Activated naive CD4-positive, alpha-beta T cell treated with anti-CD3 and anti-CD28 coated beads, Interleukin-2, amount 10 ng/mL, durations not matched to agents 7 days and 5 days (primary cell): ENCODE measurements around the gene ALS2CL.

Source experiments
- CTCF ChIA-PET: fragments of 350-600 bp; sonication (Branson Sonifier 250); formaldehyde crosslinking; loops from one replicate; lab custom pipeline; 2021; ENCODE audit warnings: antibody characterized with exemption; lab: Charles Lee
- DNase-seq: peaks from one replicate; pipeline ENCODE4 v3.0.0-alpha.2; 2020
- H3K27ac Mint-ChIP-seq: one replicate; pipeline ENCODE4 v1.8.0; 2021; ENCODE audit warnings: mild to moderate bottlenecking, moderate library complexity, mixed read lengths
- H3K27me3 Mint-ChIP-seq: one replicate; pipeline ENCODE4 v1.8.0; 2021; ENCODE audit warnings: mild to moderate bottlenecking, mixed read lengths
- H3K36me3 Mint-ChIP-seq: one replicate; pipeline ENCODE4 v1.8.0; 2021; ENCODE audit warnings: mixed read lengths
- H3K4me1 Mint-ChIP-seq: one replicate; pipeline ENCODE4 v1.8.0; 2021; ENCODE audit warnings: mixed read lengths
- H3K4me3 Mint-ChIP-seq: one replicate; pipeline ENCODE4 v1.8.0; 2021; ENCODE audit warnings: mild to moderate bottlenecking, moderate library complexity, mixed read lengths
- H3K9me3 Mint-ChIP-seq: one replicate; pipeline ENCODE4 v1.8.0; 2021; ENCODE audit warnings: mixed read lengths

Gene ALS2CL

DNA sequence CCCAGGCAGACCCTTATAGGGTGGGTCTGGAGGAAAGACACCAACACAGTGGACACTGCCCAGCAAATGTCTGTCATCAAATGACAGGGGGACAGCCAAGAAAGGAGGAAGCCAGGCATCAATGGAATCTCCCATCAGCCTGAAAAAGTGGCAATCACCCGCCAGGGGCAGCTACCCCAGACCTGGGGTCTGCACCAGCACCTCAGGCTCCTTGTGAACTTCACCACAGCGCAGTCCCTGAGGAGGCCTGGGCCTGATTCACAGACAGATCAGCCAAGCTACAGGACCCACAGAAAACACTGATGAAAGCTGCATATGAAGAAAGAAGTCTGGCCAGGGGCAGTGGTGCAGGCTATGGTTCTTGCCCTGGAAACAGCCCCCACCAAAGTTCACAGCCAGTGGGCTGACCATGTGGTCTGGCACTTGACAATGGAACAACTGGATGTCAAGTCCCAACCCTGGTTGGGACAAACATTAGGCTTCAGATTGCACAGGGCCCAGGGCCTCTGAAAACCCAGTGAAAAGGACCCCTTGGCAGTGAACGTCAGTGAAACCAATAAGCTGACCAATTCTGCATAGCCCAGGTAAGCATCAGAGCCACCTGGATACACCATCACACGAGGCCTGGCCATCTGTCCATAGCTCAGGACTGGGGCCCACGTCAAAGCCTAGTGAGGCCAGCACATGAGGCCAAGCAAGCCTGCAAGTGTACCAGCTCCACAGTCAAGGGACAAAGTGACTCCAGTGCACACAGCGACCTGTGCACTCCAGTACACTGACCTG lies 29.1 kb downstream of the ALS2CL start:
- CTCF ChIA-PET, result interaction anchor here (0.8 to 1.4 kb wide), 5 partner anchors 9 to 175 kb away, joined by 3 to 5 read pairs (median 3); no protein-coding TSS in a partner anchor
- H3K9me3 Mint-ChIP-seq, result no peaks in the 10 kb centered on the region
- H3K36me3 Mint-ChIP-seq, result no peaks in the 10 kb centered on the region
- H3K27ac Mint-ChIP-seq, result no peak overlapping the region
- peaks cover 32% of the 10 kb centered on the region for H3K27me3 Mint-ChIP-seq
- DNase-seq, result no peak
- H3K4me1 Mint-ChIP-seq, result no peaks in the 10 kb centered on the region
- no peak overlapping the region for H3K4me3 Mint-ChIP-seq

- CTCF ChIA-PET, result interaction anchor here (0.8 to 1.4 kb wide), 4 partner anchors 19 to 174 kb away, joined by 3 to 5 read pairs (median 4); no protein-coding TSS in a partner anchor
- H3K4me1 Mint-ChIP-seq, result no peaks in the 10 kb centered on the region
- H3K36me3 Mint-ChIP-seq, result no peaks in the 10 kb centered on the region
- no peak overlapping the region for H3K27ac Mint-ChIP-seq
- H3K4me3 Mint-ChIP-seq, result no peak overlapping the region
- H3K9me3 Mint-ChIP-seq, result no peaks in the 10 kb centered on the region
- DNase-seq, result peak; percentile 45
- H3K27me3 Mint-ChIP-seq, result peaks cover 32% of the 10 kb centered on the region
Measured at GRCh38 chr3:46663591-46664135, 29.8 kb downstream of the ALS2CL start.

DNA sequence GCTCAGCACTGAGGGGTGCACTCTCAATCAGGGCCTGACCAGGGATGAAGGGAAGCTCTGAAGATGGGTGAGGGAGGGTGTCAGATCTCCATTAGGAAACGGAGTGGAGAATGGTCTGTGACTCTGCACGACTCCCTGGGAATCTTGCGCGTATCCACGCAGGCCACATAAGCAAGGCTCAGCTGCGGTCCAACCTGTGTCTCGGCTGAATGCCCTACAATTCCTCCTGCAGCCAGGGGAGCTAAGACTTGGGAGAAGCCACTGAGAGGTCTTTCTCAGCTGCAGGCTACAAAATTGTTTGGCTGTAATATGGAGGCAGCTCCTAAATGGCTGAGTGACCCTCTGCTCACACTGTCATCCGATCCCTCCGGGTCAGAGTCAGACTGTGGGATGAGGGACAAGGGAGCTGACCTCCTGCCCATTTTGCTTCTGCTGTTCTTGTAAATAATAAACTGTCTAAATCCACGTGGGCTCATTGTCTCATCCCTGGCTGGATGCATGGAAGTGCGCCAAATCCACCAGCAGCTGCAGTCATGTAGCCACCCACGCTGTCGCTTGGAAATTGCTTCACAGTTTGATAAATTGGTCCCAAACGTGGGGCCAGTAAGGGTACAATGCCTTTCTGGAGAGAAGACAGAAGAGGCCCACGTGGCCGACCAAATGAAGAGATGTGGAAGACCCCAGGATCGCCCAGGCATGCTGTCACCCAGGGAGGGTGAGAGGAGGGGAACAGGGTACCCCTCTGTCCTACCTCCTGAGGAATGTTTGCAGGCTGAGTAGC lies 30.5 kb downstream of the ALS2CL start:
- no peaks in the 10 kb centered on the region for H3K36me3 Mint-ChIP-seq
- peaks cover 37% of the 10 kb centered on the region for H3K27me3 Mint-ChIP-seq
- H3K27ac Mint-ChIP-seq, result no peak overlapping the region
- no peak overlapping the region for H3K4me3 Mint-ChIP-seq
- CTCF ChIA-PET, result no interaction called here
- no peaks in the 10 kb centered on the region for H3K9me3 Mint-ChIP-seq
- no peaks in the 10 kb centered on the region for H3K4me1 Mint-ChIP-seq
- DNase-seq, result no peak

GRCh38 chr3:46661776-46662766 lies 31.4 kb downstream of the ALS2CL start:
- CTCF ChIA-PET, result no interaction called here
- H3K4me1 Mint-ChIP-seq, result no peaks in the 10 kb centered on the region
- H3K27me3 Mint-ChIP-seq, result peaks cover 42% of the 10 kb centered on the region
- H3K9me3 Mint-ChIP-seq, result no peaks in the 10 kb centered on the region
- no peak for DNase-seq
- no peak overlapping the region for H3K27ac Mint-ChIP-seq
- H3K36me3 Mint-ChIP-seq, result no peaks in the 10 kb centered on the region
- no peak overlapping the region for H3K4me3 Mint-ChIP-seq

- Mint-ChIP-seq H3K36me3 (no peaks in the 10 kb centered on the region), H3K27ac (peak overlapping the region; percentile 12), H3K27me3 (peaks cover 42% of the 10 kb centered on the region), H3K4me3 (no peak overlapping the region), H3K9me3 (no peaks in the 10 kb centered on the region), H3K4me1 (no peaks in the 10 kb centered on the region)
- CTCF ChIA-PET, result interaction anchor here (0.9 to 1.2 kb wide), 2 partner anchors 28 to 172 kb away, joined by 3 read pairs; no protein-coding TSS in a partner anchor
- no peak for DNase-seq
Measured at GRCh38 chr3:46660543-46661523, 32.6 kb downstream of the ALS2CL start.

GRCh38 chr3:46660003-46660402 lies 33.5 kb downstream of the ALS2CL start:
- H3K4me1 Mint-ChIP-seq, result no peaks in the 10 kb centered on the region
- CTCF ChIA-PET, result no interaction called here

DNA sequence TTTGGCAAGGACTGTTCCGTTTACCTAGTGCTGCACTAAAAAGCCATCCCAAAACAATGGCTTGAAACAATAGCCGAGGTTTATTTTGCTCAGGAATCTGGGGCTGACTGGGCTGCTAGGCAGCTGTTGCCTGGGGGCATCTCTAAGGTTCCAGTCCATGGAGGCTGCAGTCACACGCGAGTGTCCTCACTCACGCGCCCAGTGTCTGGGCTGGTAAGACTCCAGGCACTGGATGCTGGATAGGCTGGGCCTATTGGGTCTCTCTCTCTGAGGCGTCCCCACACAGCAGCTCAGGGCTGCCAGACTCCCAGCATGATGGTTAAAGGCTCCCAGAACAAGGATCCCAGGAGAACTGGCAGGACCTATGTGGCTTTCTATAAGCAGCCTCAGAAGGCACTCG lies 34.2 kb downstream of the ALS2CL start:
- H3K36me3 Mint-ChIP-seq, result no peaks in the 10 kb centered on the region
- H3K27ac Mint-ChIP-seq, result no peak overlapping the region
- CTCF ChIA-PET, result no interaction called here
- no peaks in the 10 kb centered on the region for H3K4me1 Mint-ChIP-seq
- H3K27me3 Mint-ChIP-seq, result peaks cover 50% of the 10 kb centered on the region
- H3K9me3 Mint-ChIP-seq, result no peaks in the 10 kb centered on the region
- DNase-seq, result no peak
- H3K4me3 Mint-ChIP-seq, result no peak overlapping the region

More at GRCh38 chr3:46660003-46660402, 33.5 kb downstream of the ALS2CL start:
- Mint-ChIP-seq H3K4me3 (no peak overlapping the region), H3K36me3 (no peaks in the 10 kb centered on the region), H3K27ac (no peak overlapping the region), H3K27me3 (peaks cover 50% of the 10 kb centered on the region), H3K9me3 (no peaks in the 10 kb centered on the region)
- no peak for DNase-seq

DNA sequence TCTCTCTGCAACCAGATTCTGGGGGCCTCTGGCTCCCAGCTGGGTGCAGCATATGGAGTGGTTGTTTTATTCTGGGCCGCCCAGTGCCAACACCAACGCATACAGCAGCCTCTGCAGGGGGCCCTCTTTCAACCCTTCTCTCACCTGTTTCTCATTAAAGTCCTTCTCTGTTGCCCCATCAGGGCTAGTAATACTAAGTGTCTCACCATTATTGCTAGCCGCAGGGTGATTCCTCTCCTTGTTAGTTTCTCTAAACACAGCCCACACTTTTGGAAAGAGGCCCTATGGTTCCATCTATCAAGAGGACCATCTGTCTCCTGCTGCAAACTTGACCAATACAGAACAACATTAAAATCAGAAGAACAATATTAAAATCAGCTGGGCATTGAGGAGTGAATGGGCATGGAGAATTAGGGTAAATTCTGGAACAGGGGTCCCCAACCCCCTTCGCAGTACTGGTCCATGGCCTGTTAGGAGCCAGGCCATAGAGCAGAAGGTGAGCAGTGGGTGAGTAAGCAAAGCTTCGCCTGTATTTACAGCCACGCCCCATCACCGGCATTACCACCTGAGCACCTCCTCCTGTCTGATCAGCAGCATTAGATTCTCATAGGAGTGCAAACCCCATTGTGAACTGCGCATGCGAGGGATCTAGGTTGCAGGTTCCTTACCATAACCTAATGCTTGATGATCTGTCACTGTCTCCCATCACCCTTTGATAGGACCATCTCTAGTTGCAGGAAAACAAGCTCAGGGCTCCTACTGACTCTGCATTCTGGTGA lies 36.5 kb downstream of the ALS2CL start:
- CTCF ChIA-PET, result no interaction called here
- no peaks in the 10 kb centered on the region for H3K36me3 Mint-ChIP-seq

DNA sequence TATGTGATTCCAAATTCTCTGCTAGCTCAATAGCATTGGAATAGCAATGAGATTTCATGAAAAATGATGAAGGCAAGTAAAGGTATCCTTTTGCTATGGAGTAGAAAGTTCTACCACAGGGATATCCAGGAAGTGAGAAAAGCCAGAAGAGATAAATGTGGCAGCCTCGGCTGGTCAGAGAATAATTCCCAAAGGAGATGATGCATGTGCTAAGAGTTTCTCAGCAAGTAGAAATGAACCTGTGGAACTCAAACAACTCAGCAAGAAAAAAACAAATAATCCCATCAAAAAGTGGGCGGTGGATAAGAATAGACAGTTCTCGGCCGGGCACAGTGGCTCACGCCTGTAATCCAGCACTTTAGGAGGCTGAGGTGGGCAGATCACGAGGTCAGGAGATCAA lies 38.2 kb downstream of the ALS2CL start:
- Mint-ChIP-seq H3K27ac (no peak overlapping the region), H3K36me3 (no peaks in the 10 kb centered on the region), H3K9me3 (peaks cover 12% of the 10 kb centered on the region), H3K27me3 (peaks cover 43% of the 10 kb centered on the region), H3K4me3 (no peak overlapping the region), H3K4me1 (no peaks in the 10 kb centered on the region)
- CTCF ChIA-PET, result no interaction called here
- DNase-seq, result no peak

More for the DNA sequence above, 36.5 kb downstream of the ALS2CL start:
- no peak overlapping the region for H3K27ac Mint-ChIP-seq
- H3K27me3 Mint-ChIP-seq, result peaks cover 52% of the 10 kb centered on the region
- H3K9me3 Mint-ChIP-seq, result peaks cover 6% of the 10 kb centered on the region
- H3K4me1 Mint-ChIP-seq, result no peaks in the 10 kb centered on the region
- no peak overlapping the region for H3K4me3 Mint-ChIP-seq
- no peak for DNase-seq

GRCh38 chr3:46651084-46651483 lies 42.4 kb downstream of the ALS2CL start:
- Mint-ChIP-seq H3K27ac (no peak overlapping the region), H3K9me3 (peaks cover 12% of the 10 kb centered on the region), H3K4me3 (no peak overlapping the region), H3K27me3 (peaks cover 46% of the 10 kb centered on the region), H3K4me1 (no peaks in the 10 kb centered on the region), H3K36me3 (no peaks in the 10 kb centered on the region)
- DNase-seq, result no peak
- CTCF ChIA-PET, result no interaction called here

- DNase-seq, result no peak
- CTCF ChIA-PET, result no interaction called here
- Mint-ChIP-seq H3K27ac (peak overlapping the region; percentile 47), H3K4me3 (no peak overlapping the region), H3K36me3 (no peaks in the 10 kb centered on the region), H3K4me1 (no peaks in the 10 kb centered on the region), H3K27me3 (peaks cover 40% of the 10 kb centered on the region), H3K9me3 (peaks cover 12% of the 10 kb centered on the region)
Measured at GRCh38 chr3:46649436-46649835, 44.0 kb downstream of the ALS2CL start.

- Mint-ChIP-seq H3K9me3 (peaks cover 12% of the 10 kb centered on the region), H3K36me3 (no peaks in the 10 kb centered on the region), H3K4me3 (no peak overlapping the region), H3K4me1 (no peaks in the 10 kb centered on the region), H3K27ac (no peak overlapping the region), H3K27me3 (peaks cover 33% of the 10 kb centered on the region)
- CTCF ChIA-PET, result no interaction called here
- no peak for DNase-seq
Measured at GRCh38 chr3:46648096-46648495, 45.4 kb downstream of the ALS2CL start.
